Central memory CD4-positive, alpha-beta T cell (primary cell): Measurements from ENCODE around the gene PRR14.
"Not testable (repeated sequence)": the region's sequence is repeated elsewhere in the genome, so short reads cannot be mapped to it uniquely, and the experiment has no call there.

Source experiments
- DNase-seq: peaks from one replicate; pipeline ENCODE4 v3.0.0; 2022

PRR14 gene

DNA sequence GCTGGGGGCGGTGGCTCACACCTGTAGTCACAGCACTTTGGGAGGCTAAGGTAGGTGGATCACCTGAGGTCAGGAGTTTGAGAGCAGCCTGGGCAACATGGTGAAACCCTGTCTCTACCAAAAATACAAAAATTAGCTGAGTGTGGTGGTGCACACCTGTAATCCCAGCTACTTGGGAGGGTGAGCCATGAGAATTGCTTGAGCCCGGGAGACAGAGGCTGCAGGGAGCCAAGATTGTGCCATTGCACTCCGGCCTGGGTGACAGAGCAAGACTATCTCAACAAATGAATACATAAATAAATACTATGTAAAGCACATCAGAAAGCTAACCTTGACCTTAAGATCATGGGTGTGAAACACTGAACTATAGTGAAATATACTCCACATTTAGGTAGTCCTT lies 45.9 kb downstream of the PRR14 start:
- DNase-seq: not testable (repeated sequence)

DNA sequence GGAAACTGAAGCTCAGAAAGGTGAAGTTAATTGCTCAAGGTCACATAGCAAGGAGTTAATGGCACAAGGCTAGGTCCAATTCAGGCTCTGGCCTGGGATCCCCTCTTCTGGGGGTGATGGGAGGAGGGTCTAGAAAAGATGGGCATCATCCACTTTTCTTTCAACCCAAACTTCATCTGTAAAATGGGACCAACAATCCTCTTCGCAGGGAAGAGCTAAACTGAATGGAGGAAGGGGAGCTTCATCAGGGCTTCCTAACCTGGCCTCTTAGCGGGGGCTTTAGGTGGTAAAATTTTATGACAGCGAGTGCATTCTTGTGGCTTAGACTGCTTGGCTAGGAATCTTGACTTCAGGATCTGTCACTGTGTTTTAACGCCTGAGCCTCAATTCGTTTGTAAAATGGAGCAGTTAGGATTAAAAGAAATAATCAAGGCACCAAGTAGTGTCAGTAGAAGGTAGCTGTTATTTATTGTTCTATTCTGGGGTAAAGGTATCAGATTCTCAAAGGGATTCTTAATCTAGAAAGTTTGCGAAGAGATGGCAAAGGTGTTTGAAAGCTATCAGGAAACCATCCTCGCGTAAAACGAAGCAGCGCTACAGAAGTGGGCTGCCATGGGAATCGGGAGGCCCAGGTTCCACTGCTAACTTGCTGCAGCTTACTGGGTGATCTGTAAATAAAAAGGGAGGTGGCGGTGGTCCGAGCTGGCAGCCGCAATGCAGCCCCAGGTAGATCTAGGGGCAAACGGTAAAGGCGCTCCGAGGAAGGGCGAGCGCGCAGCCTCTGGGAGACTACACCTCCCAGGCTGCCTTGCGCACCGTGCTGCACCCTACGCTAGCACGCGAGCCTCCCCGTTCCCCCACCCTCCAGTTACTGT lies 46.7 kb downstream of the PRR14 start:
- no peak for DNase-seq

DNA sequence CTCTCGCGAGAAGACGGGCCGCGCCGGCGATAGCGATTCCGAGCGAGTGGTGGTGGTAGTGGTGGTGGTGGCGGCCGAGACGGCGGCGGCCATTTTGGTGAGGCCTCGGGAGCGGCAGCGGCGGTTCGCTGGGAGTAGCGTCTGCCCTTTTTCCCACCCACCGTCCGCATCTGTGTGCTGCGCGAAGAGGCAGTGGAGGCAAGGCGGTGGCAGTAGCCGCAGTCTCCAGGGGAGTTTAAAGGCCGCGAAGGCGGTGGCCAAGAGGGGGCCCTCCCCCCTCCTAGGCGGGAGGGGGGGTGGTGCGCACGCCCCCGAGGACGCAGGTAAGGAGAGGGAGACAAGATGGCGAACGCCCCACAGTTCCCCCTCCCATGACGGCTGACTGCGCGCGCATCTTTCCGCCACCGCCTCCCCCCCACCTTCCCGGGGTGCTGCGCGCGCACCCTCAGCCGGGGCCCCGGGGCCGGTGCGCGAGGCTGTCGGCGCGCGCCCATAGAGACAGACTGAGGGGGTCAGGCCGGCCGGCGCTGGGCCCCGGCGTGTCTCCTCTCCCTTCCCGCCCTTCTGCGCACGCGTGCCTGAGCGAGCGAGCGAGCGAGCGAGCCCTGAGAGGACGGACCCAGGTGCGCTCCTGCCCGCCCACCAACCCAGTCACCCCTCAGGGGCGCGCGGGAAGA lies 47.5 kb downstream of the PRR14 start:
- peak; percentile 99 for DNase-seq

DNA sequence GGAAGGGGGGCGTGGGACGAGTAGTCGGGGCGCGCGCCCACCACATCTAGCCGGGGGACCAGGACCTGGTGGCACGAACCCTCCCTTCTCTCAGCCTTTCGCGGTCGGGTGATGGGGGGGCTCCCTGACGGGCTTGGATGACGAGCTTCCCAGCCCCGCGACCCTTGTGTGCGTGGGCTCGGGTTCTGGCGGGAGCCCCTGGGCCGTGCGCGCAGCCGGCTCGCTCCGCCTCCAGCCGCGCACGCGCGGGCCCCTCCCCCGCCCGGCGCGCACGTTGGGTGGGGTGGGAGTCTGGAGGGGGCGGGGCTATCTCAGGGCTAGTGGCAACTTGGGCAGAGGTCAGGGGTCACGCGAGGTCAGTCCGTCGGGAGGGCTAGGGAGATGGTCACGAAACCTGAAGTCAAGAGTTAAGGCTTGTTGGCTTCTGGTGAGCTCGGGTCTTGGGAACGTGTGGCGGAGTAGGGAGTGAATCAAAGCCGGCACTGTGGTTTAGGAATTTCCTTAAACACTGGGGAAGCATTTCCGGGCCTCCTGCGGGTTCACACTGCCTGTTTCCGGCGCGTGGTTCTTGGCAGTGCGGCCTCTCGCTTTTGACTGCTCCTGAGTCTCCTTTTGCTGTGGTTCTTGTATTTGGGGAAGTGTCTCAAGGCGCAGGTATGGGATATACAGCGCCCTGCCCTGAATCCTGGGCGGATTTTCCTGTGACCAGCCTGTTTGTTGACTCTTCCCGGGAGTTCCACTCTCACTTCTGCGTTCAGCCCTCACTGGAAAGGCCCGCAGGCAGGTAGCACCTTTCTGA lies 48.3 kb downstream of the PRR14 start, which contains the start of gene SRCAP:
Gene SRCAP (plus strand): TSS at position 356 of the 799 bp plus-strand sequence. CDS start 1,654 bp downstream, outside the sequence.
- DNase-seq: peak; percentile 75

DNA sequence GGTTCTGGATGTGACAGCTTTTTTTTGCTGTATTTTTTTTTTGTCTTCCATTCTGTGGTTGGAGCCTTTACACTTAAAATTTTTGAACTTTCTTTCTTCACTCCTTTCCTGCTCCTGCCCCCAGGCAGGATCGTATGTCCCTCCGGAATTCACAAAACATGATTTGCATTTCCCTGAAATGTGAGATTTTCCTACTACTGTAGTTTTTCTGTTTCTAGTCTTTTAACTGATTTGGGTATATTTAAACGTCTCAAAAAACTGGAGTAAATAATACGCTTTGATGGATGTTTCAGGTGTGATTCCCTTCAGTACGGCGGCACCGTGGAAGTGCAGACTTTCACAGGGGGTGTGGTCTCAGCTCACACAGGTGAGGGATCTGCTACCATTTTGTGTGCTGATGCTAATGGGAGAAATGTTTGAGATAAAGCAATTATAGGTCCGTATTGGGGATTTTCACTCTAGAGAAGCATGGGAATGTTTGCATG lies 48.9 kb downstream of the PRR14 start:
- no peak for DNase-seq

DNA sequence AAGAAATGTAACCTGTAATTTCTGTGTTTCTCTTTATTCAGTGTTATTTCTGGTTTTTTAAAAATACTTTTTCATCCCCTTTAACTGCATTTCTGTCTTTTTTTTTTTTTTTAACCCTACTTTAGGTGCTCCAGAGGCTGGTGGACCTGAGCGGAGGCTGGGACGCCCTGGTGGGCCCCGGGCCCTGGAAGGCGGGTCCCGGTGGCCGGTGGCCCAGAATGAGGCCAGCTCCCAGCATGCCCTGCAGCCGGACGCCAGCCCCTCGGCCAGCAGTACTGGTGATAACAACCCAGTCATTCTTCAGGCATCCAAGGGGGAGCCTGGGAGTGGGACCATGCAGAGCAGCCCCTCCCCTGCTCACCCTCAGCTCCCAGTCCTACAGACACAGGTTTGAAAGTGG lies 49.7 kb downstream of the PRR14 start:
- DNase-seq: no peak

DNA sequence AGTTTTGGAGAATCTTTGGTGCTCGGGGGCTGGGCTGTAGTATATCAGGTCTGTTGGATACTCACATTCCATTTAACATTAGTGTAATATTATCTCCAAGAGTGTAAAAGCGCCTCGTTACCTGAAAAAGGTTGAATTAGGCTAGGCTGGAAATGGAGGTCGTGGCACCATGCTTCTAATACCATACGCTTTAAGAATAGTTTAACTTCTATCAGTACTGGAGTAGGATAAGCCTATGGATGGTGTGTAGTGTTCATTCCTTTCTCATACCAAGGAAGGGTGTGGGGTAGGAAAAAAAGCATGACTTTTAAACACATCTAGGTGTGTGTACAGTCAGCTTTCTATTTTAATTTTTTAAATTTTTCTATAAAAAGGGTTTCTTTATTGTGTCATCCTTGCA lies 50.2 kb downstream of the PRR14 start:
- DNase-seq: no peak

DNA sequence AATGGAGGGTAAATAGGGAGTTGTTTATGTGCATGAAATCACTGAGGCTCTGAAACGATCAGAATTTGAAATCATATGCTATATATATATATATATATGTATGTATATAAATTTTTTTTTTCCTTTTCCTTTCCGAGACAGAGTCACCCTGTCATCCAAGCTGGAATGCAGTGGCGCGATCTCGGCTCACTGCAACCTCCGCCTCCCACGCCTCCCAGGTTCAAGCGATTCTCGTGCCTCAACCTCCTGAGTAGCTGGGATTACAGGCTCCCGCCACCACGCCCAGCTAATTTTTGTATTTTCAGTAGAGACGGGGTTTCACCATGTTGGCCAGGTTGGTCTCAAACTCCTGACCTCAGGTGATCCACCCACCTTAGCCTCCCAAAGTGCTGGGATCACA lies 52.3 kb downstream of the PRR14 start:
- not testable (repeated sequence) for DNase-seq

DNA sequence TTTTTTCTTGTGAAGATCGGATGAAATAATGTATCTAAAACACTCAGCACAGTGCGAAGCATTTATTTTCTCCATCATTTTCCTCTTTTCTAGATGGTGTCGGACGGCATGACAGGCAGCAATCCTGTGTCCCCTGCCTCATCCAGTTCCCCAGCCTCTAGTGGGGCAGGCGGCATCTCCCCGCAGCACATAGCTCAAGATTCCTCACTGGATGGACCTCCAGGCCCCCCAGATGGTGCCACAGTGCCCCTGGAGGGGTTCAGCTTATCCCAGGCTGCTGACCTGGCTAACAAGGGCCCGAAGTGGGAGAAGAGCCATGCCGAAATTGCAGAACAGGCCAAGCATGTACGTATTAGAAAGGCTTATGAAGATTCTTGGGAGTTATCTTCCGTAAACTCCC lies 53.2 kb downstream of the PRR14 start:
- no peak for DNase-seq
